H9 (cell line): ENCODE data around the gene PRR20E. TPM values are rescaled to one million over a fixed set of nuclear protein-coding genes. Genes with fewer than 3 reads are reported as not detected.

Experiments
- DNase-seq: peaks from one replicate; pipeline ENCODE4 v3.0.0-alpha.2; 2017
- H2AFZ ChIP-seq: one replicate; pipeline ENCODE4 v1.6.1; 2013; ENCODE audit warnings: mild to moderate bottlenecking, low read length, control low read depth, moderate library complexity
- H2AK5ac ChIP-seq: 2 replicates; pipeline ENCODE4 v1.6.1; 2013; ENCODE audit warnings: low read length, control low read depth, mixed read lengths; ENCODE audit not compliant: insufficient read length
- H2BK120ac ChIP-seq: one replicate; pipeline ENCODE4 v1.6.1; 2013; ENCODE audit warnings: low read depth, mild to moderate bottlenecking, low read length, control low read depth, inconsistent platforms; ENCODE audit not compliant: poor library complexity, severe bottlenecking
- H2BK12ac ChIP-seq: 2 replicates; pipeline ENCODE4 v1.6.1; 2013; ENCODE audit warnings: low read length, control low read depth, mixed read lengths, low read depth; ENCODE audit not compliant: insufficient read length
- H2BK15ac ChIP-seq: 2 replicates; pipeline ENCODE4 v1.6.1; 2013; ENCODE audit warnings: low read depth, low read length, control low read depth
- H2BK20ac ChIP-seq: one replicate; pipeline ENCODE4 v1.6.1; 2013; ENCODE audit warnings: low read depth, mild to moderate bottlenecking, low read length, control low read depth, inconsistent platforms; ENCODE audit not compliant: poor library complexity, severe bottlenecking
- H2BK5ac ChIP-seq: 2 replicates; pipeline ENCODE4 v1.6.1; 2013; ENCODE audit warnings: low read length, control low read depth, mixed read lengths; ENCODE audit not compliant: insufficient read length
- H3K14ac ChIP-seq: 2 replicates; pipeline ENCODE4 v1.6.1; 2013; ENCODE audit warnings: low read length, control low read depth; ENCODE audit not compliant: insufficient read depth
- H3K18ac ChIP-seq: 2 replicates; pipeline ENCODE4 v1.6.1; 2013; ENCODE audit warnings: low read depth, mild to moderate bottlenecking, mixed read lengths, low read length, control low read depth; ENCODE audit not compliant: insufficient read length
- H3K23ac ChIP-seq: 2 replicates; pipeline ENCODE4 v1.6.1; 2013; ENCODE audit warnings: low read length, control low read depth, mixed read lengths, low read depth; ENCODE audit not compliant: insufficient read length
- H3K23me2 ChIP-seq: 2 replicates; pipeline ENCODE4 v1.6.1; 2013; ENCODE audit warnings: low read depth, mild to moderate bottlenecking, mixed read lengths, low read length, control low read depth; ENCODE audit not compliant: insufficient read length, poor library complexity, severe bottlenecking
- H3K27ac ChIP-seq: 2 replicates; pipeline ENCODE4 v1.5.1; 2013; ENCODE audit warnings: low read length, control low read depth, mixed read lengths, low read depth; ENCODE audit not compliant: insufficient read length
- H3K27me3 ChIP-seq: 2 replicates; pipeline ENCODE4 v1.6.1; 2013; ENCODE audit warnings: low read length, control low read depth, inconsistent platforms; ENCODE audit not compliant: insufficient read depth
- H3K4ac ChIP-seq: 2 replicates; pipeline ENCODE4 v1.6.1; 2013; ENCODE audit warnings: low read depth, mild to moderate bottlenecking, control low read depth, inconsistent platforms, low read length, moderate library complexity
- H3K4me1 ChIP-seq: 2 replicates; pipeline ENCODE4 v1.6.1; 2013; ENCODE audit warnings: low read length, control low read depth, inconsistent platforms; ENCODE audit not compliant: insufficient read depth
- H3K4me2 ChIP-seq: 2 replicates; pipeline ENCODE4 v1.6.1; 2013; ENCODE audit warnings: low read length, control low read depth, mixed read lengths; ENCODE audit not compliant: insufficient read length, insufficient read depth
- H3K56ac ChIP-seq: 2 replicates; pipeline ENCODE4 v1.6.1; 2013; ENCODE audit warnings: low read depth, mild to moderate bottlenecking, mixed read lengths, low read length, control low read depth; ENCODE audit not compliant: insufficient read length
- H3K79me1 ChIP-seq: 2 replicates; pipeline ENCODE4 v1.6.1; 2013; ENCODE audit warnings: low read depth, mild to moderate bottlenecking, moderate library complexity, low read length, control low read depth, inconsistent platforms; ENCODE audit not compliant: insufficient read depth, poor library complexity, severe bottlenecking
- H3K79me2 ChIP-seq: 2 replicates; pipeline ENCODE4 v1.6.1; 2013; ENCODE audit warnings: low read length, control low read depth, inconsistent platforms; ENCODE audit not compliant: insufficient read depth
- H3K9ac ChIP-seq: 2 replicates; pipeline ENCODE4 v1.6.1; 2013; ENCODE audit warnings: low read length, control low read depth, mixed read lengths; ENCODE audit not compliant: insufficient read length; ENCODE audit errors: extremely low read depth
- H3K9me3 ChIP-seq: one replicate; pipeline ENCODE4 v1.6.1; 2013; ENCODE audit warnings: low read depth, low read length, inconsistent platforms; ENCODE audit not compliant: control insufficient read depth
- H3T11ph ChIP-seq: one replicate; pipeline ENCODE4 v1.6.1; 2013; ENCODE audit warnings: mild to moderate bottlenecking, low read length, control low read depth, inconsistent platforms
- H4K20me1 ChIP-seq: one replicate; pipeline ENCODE4 v1.6.1; 2013; ENCODE audit not compliant: control insufficient read depth, insufficient read length, insufficient read depth
- H4K5ac ChIP-seq: 2 replicates; pipeline ENCODE4 v1.6.1; 2013; ENCODE audit warnings: low read depth, mild to moderate bottlenecking, mixed read lengths, low read length, control low read depth; ENCODE audit not compliant: insufficient read length
- H4K8ac ChIP-seq: replicated peaks from 2 replicates; pipeline ENCODE4 v1.6.1; 2013; ENCODE audit warnings: low read length, control low read depth, mixed read lengths, low read depth; ENCODE audit not compliant: insufficient read length
- H4K91ac ChIP-seq: 2 replicates; pipeline ENCODE4 v1.6.1; 2013; ENCODE audit warnings: low read depth, mild to moderate bottlenecking, moderate library complexity, mixed read lengths, low read length, control low read depth; ENCODE audit not compliant: insufficient read length
- H3K27ac Mint-ChIP-seq, 3 experiments: 2 replicates in 2 of 3; 3 replicates in 1 of 3; pipeline ENCODE4 v1.8.0; 2020 to 2021; ENCODE audit warnings: mixed read lengths in 3 of 3, mild to moderate bottlenecking in 1 of 3, moderate library complexity in 1 of 3
- H3K27me3 Mint-ChIP-seq: 2 replicates; pipeline ENCODE4 v1.8.0; 2021; ENCODE audit warnings: low read depth, mild to moderate bottlenecking, moderate library complexity, mixed read lengths
- H3K36me3 Mint-ChIP-seq, 3 experiments: 2 replicates in 2 of 3; 3 replicates in 1 of 3; pipeline ENCODE4 v1.8.0; 2020 to 2021; ENCODE audit warnings: low read depth in 3 of 3, mixed read lengths in 3 of 3; ENCODE audit not compliant: insufficient read depth in 1 of 3
- H3K4me1 Mint-ChIP-seq, 2 experiments: 2 replicates each; pipeline ENCODE4 v1.8.0; 2020; ENCODE audit warnings: mixed read lengths in 2 of 2
- H3K4me3 Mint-ChIP-seq, 2 experiments: 2 replicates in 1 of 2; 3 replicates in 1 of 2; pipeline ENCODE4 v1.8.0; 2020 to 2021; ENCODE audit warnings: mild to moderate bottlenecking in 2 of 2, mixed read lengths in 2 of 2, moderate library complexity in 1 of 2
- H3K9me3 Mint-ChIP-seq, 2 experiments: 2 replicates in 1 of 2; 3 replicates in 1 of 2; pipeline ENCODE4 v1.8.0; 2020; ENCODE audit warnings: mild to moderate bottlenecking in 2 of 2, mixed read lengths in 2 of 2, moderate library complexity in 1 of 2
- CTCF ChIP-seq: fragments of 200-600 bp; sonication (generic); conservative IDR thresholded peaks from 3 replicates; pipeline ENCODE4 v1.8.0; 2021; ENCODE audit warnings: antibody characterized with exemption, mild to moderate bottlenecking
- WGBS: extraction: QIAGEN DNeasy Blood & Tissue Kit; methylation state at CpG from one replicate; pipeline ENCODE4 v1.1.7; 2013; ENCODE audit warnings: missing lambda C conversion rate, low lambda C conversion rate, mixed read lengths; ENCODE audit not compliant: insufficient read length; ENCODE audit errors: extremely low coverage; 5-methylcytosine and 5-hydroxymethylcytosine counted together
- total RNA-seq: library from RNA; stranded (reverse); gene quantifications from 2 replicates; pipeline ENCODE4 v1.2.1, GENCODE V29; 2021

PRR20E gene
- total RNA-seq, 1 experiment from 2014 or later, result not detected

GRCh38 chr13:57128909-57129308 is 38.1 kb upstream of the PRR20E start:
- DNase-seq, result peak; percentile 50
- no peaks in the 10 kb centered on the region for H3K79me1 ChIP-seq
- no peaks in the 10 kb centered on the region; a peak in 1 of 5 replicates for H3K9me3 Mint-ChIP-seq
- no peak overlapping the region for H2BK15ac ChIP-seq
- H3K23ac ChIP-seq, result no peak overlapping the region
- H3T11ph ChIP-seq, result no peak overlapping the region
- no peak overlapping the region for H3K14ac ChIP-seq
- no peaks in the 10 kb centered on the region for H3K27me3 Mint-ChIP-seq
- no peaks in the 10 kb centered on the region for H3K27me3 ChIP-seq
- no peak overlapping the region for H3K27ac Mint-ChIP-seq
- no peak overlapping the region for H3K27ac ChIP-seq
- no peak overlapping the region for H2BK5ac ChIP-seq
- peak; percentile 30; the same call in 2 of the 3 replicates for TF ChIP-seq CTCF
- H2AFZ ChIP-seq, result no peak overlapping the region
- H4K91ac ChIP-seq, result no peak overlapping the region
- H4K5ac ChIP-seq, result no peak overlapping the region
- H3K4ac ChIP-seq, result no peak overlapping the region
- no peaks in the 10 kb centered on the region for H3K9me3 ChIP-seq
- H2BK120ac ChIP-seq, result no peak overlapping the region
- H3K36me3 Mint-ChIP-seq, result no peaks in the 10 kb centered on the region
- no peaks in the 10 kb centered on the region for H3K79me2 ChIP-seq
- no peak overlapping the region for H3K56ac ChIP-seq
- no peak overlapping the region for H3K9ac ChIP-seq
- H2AK5ac ChIP-seq, result no peak overlapping the region
- H3K4me2 ChIP-seq, result no peak overlapping the region
- no peaks in the 10 kb centered on the region for H3K4me1 ChIP-seq
- no peaks in the 10 kb centered on the region for H4K20me1 ChIP-seq
- H2BK12ac ChIP-seq, result no peak overlapping the region
- no peak overlapping the region for H4K8ac ChIP-seq
- no peaks in the 10 kb centered on the region for H3K4me1 Mint-ChIP-seq
- H3K4me3 Mint-ChIP-seq, result no peak overlapping the region
- no peak overlapping the region for H3K18ac ChIP-seq
- H3K23me2 ChIP-seq, result no peaks in the 10 kb centered on the region
- WGBS, result no CpG with 5 or more reads among the region's 6 CpGs
- H2BK20ac ChIP-seq, result no peak overlapping the region
